ENCODE measurements around the gene DNAL1. TPM values are rescaled to one million over a fixed set of nuclear protein-coding genes. Genes with fewer than 3 reads are reported as not detected.
"Not testable (repeated sequence)": the region's sequence is repeated elsewhere in the genome, so short reads cannot be mapped to it uniquely, and the experiment has no call there.

The DNAL1 gene
- total RNA-seq, 1 experiment from 2014 or later = 28.0 TPM

GRCh38 chr14:73708076-73708475, 63.3 kb downstream of the DNAL1 start:
- DNase-seq (ENCODE audit: low spot score) = not testable (repeated sequence)

GRCh38 chr14:73709904-73710469, 65.2 kb downstream of the DNAL1 start:
- no peak for DNase-seq (ENCODE audit: low spot score)

GRCh38 chr14:73710737-73711136, 66.0 kb downstream of the DNAL1 start:
- no peak for DNase-seq (ENCODE audit: low spot score)

DNA sequence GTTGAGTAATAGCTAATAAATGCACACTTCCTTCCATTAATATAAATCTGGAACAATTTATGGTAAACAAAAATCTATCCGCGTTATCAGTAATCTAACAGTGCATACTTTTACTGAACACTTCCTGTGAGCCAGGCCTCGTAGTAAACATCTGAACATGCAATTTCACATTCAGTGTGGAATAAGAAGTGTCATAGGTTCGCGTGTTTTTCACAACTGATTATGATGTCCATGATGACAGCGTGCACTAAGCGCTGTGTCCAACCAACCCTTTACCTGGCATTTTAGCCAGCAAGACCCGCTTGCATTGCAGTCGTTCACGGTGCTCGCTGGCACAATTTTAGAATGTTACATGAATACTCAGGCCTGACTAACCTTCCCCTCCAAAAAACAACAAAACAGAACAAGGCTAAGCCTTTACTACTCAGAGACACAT, 67.3 kb downstream of the DNAL1 start:
- no peak for DNase-seq (ENCODE audit: low spot score)

GRCh38 chr14:73712540-73713180, 67.9 kb downstream of the DNAL1 start:
- peak; percentile 26 for DNase-seq (ENCODE audit: low spot score)

DNA sequence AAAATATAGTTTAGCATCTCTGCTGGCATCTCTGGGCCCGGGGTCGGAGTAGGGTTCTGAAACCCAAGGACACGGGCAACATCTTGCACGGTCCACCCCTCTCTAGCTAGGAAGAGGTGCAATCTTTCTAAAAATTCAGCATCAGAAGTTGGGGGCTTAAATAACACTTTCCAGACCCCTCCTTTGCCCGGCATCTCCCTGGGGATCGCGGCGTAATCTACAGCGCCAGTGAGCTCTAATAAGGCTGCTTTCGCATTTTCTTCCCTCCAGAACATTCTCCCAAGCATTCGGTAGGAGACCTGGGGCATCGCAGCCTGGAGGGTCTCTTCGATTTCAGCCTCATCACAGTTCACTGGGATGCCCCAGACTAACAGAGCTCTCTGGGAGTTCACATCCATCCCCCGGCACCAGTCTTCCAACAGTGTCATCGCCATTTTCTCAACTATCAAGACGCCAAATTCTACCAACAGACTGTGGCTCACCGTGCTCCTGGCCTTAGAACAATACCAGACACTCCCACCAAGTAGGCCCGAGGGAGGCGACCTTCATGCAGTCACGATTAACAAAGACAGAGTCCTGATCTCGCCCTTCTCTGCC, 68.5 kb downstream of the DNAL1 start:
- peak; percentile 38 for DNase-seq (ENCODE audit: low spot score)

DNA sequence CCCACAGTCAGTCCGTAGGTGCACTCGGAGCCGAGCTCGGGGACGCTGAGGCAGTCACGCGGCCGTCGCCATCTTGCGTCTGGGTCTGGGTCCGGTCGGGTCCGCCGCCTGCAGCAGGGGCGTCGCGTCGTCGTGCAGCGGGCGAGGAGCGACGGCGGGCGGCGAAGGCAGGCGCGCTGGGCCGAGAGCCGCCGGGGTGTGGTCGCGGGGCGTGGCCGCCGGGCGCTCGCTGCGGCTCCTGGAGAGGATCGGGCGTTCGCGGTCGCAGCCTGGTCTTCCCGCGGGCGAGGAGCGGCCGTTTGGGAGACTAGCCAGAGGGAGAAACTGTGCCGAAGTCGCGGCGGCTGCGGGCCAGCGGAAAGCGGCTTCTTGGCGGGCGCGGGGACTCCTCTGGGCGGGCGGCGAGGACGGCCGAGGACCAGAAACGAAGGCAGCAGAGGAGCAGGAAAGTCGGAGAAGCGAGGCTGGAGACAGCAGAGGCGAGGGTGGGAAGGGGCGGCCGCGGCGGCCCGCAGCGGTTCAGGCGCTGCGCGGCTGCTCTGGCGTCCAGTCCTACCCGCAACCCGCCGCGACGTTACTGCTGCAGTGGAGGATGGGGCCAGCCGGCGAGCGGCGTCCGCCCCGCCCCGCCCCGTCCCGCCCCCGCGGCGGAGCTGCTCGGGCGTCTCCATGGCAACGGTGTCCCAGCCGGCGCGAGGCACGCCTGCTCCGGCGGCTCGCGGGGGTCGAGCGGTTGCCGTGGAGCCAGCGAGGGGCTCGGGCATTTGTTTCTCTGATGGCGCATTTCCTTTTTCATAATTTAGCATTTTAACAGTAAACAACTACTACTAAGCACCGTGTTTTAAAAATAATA, 69.2 kb downstream of the DNAL1 start, which contains the start of gene PNMA1:
Gene PNMA1, minus strand, starts transcription at position 582 of the 853 bp plus-strand sequence. CDS start 745 bp downstream, outside the sequence.
- DNase-seq (ENCODE audit: low spot score) = peak; percentile 80

GRCh38 chr14:73714656-73715081, 69.9 kb downstream of the DNAL1 start:
- DNase-seq (ENCODE audit: low spot score) = no peak

- DNase-seq (ENCODE audit: low spot score) = no peak
Observed at GRCh38 chr14:73715707-73716106, 70.9 kb downstream of the DNAL1 start.

GRCh38 chr14:73717266-73717665, 72.5 kb downstream of the DNAL1 start:
- DNase-seq (ENCODE audit: low spot score) = no peak

GRCh38 chr14:73717711-73718417, 73.1 kb downstream of the DNAL1 start:
- no peak for DNase-seq (ENCODE audit: low spot score)

DNA sequence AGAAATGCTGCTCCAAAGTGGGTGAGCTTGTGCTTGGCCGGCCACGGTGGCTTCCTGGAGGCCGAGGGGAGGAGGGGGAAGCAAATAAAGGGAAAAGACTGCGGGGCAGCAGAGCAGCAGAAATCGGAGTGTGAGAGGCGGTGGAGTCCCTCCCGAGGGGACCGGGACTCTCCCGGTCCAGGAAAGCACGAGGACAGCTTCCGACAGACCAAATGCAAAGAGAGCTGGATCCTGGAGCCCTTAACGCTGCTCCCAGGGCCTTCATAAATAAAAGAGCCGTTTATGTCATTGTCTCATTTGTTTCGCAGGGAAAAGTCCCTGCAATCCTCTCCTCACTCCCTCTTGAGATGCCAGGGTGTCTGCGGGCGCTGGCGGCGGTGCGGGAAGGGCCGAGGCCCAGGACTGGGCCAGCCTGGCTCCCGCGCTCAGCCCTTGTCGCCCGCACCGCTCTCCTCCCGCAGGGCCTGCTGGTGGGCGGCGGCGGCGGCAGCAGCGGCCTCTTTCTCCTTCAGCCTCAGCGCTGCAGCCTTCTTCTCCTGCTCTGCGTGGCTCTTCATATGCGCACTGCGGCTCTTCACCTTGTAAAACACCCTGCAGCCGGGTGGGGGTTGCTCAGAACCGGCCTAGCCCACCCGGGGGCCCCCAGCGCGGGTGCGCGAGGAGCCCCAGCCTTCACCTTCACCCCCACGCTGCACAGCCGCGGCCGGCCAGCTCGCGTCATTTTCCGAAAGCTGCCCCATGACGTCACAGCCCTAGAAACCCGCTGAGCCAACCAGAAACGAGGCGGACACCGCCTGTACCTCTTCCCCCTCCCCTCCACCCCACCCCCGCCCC, 73.8 kb downstream of the DNAL1 start:
- DNase-seq (ENCODE audit: low spot score) = no peak

GRCh38 chr14:73719361-73719760, 74.6 kb downstream of the DNAL1 start:
- DNase-seq (ENCODE audit: low spot score) = no peak

GRCh38 chr14:73719791-73720190, 75.0 kb downstream of the DNAL1 start:
- no peak for DNase-seq (ENCODE audit: low spot score)

DNA sequence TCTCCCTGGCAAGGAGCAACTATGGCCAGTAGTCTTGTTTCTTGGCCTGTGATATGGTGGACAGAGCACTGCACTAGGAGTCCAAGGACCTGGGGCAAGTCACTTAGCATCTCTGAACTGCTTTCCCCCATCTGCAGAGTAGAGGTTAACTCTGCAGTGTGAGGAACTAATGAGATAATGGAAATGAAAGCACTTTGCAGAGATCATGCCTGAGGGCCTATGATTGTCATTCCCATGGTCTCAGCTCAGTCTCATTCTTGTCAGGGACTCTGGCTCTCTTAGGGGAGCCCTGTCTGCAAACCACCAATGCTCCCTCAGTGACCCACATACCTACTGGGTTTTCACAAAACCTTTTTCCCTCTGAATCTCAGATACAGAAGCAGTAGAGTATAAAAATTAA, 75.8 kb downstream of the DNAL1 start:
- no peak for DNase-seq (ENCODE audit: low spot score)

- DNase-seq (ENCODE audit: low spot score) = no peak
Observed at GRCh38 chr14:73721101-73721821, 76.5 kb downstream of the DNAL1 start.

DNA sequence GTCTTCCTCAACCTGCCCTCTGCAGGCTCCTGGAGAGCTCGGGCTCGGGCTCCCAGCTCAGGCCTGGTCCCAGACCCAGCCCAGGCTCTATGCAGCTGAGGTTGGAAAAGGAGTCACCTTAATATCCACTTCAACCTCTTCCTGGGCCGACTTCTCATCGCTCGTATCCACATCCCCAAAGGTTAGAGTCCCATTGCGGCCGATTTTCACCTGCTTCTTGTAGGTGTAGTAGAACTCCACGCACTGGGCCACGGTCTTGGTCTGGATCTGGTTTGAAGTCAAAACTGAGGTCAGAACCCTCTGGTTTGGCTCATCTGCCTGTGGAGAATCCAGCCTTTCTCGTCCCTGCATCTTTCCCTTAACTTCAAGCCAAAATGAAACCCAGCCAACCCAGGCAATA, 77.8 kb downstream of the DNAL1 start:
- DNase-seq (ENCODE audit: low spot score) = no peak

DNA sequence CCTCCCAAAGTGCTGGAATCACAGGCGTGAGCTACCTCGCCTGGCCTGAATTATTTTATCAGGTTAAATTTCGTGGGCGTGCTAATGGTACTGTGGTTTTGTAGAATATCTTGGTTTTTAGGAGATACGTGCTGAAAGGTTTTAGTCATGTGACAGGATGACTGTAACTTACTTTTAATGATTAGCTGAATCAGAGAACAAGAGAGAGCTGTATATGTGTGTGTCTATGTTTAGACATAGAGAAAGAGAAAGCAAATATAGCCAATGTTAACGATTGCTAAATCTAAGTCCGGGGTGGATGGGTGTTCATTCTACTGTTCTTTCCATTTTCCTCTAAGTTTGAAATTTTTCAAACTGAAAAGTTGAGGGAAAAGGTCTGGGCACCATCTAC, 78.6 kb downstream of the DNAL1 start:
- DNase-seq (ENCODE audit: low spot score) = peak; percentile 30

DNA sequence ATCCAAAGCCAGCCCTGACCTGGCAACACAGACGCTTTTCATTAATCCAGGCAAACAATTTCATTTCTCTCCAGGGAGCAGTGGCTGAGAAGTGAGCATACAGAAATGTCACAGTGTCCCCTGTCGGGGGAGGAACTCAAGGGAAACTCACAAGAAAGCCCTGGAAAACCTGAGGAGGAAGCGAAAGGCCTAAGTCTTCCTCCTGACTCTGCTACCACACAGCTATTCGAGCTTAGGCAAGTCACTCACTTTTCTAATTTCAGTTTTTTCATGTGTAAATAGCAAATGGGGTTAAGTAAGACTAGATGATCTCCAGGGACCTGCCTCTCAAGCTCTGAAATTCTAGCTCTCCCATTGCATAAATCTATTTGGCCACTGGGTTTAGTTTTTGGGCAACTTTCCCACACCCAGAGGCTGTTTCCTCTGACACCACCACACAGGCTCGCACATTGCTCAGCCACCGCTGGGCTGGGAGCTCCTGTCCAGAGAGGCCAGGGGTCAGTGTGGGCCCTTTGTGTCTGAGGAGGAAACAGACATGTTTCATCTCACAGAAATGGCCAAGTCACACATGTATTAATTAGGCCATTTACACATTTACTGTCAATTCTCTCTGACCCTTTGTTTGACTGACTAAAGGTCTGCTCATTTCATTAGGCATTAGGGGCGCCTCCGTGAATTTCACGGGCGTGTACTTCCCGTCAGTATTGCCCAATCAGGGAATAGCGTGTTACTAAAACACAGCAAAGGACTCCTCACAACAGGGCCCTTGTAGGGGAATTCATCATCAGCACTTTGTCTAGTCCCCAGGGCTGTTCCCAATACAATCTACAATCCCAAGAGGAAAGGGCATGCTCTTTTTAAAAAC, 79.2 kb downstream of the DNAL1 start:
- DNase-seq (ENCODE audit: low spot score) = peak; percentile 94

All from A172 (cell line).